PFSK-1 (cell line): ENCODE measurements around the gene ADAMTS9.

Experiments
- POLR2AphosphoS5 ChIP-seq: IDR thresholded peaks from 2 replicates; pipeline ENCODE4 v1.6.1; 2012; ENCODE audit warnings: low read depth, mild to moderate bottlenecking, control low read depth, low read length, moderate library complexity
- REST ChIP-seq, 2 experiments: IDR thresholded peaks; 2 replicates each; pipeline versions ENCODE4 v1.6.1 to v1.8.0; 2011 to 2012; ENCODE audit warnings: low read depth in 2 of 2, low read length in 2 of 2, control low read depth in 1 of 2, inconsistent platforms in 1 of 2, mild to moderate bottlenecking in 1 of 2, moderate library complexity in 1 of 2; ENCODE audit not compliant: insufficient read depth in 1 of 2

DNA sequence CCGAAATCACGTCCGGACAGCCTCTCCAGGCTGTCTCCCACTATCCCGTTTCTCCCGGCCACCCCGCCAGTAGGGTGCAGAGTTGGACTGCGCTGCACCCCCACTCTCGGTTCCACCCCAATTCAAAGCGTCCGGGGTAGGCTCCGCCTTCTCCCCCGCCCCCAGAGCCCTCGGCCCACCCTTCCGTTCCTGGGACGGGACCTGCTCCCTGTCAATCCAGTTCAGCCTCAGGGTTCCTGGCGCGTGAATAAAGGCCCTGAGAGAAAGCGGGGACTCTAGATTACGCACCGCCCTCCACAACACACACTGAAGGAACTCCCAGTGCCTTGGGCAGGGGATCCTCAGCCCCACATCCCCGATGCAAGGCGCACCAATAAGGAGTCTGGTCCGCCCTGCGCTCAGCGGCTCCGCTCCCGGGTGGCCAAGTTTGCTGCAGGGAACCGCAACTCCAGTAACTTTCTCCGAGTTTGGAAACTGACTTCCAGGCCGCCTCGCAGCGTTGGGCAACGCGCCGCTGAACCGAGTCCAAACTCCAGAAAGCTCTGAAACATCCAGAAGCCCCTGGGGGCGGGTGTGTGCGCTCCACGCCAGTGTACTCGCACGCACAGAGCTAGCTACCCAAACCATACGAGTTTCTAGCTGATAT, 1.9 kb downstream of the ADAMTS9 start:
- TF ChIP-seq POLR2AphosphoS5 (peak; percentile 67; the same call in 1 of the 2 replicates), REST (IDR thresholded peaks at IDR 0.05; ENCODE audit: insufficient read depth in 1 of 2, low read depth in 2 of 2, low read length in 2 of 2) (no peak)
